MM.1S (cell line): ENCODE results near the gene GALNT15.

Source experiments
- CTCF ChIP-seq: fragments of 300-600 bp; sonication (generic); IDR thresholded peaks from 2 replicates; pipeline ENCODE4 v1.5.1; 2016; ENCODE audit warnings: antibody characterized with exemption, low read length, mixed read lengths
- EZH2 ChIP-seq: fragments of 300-600 bp; sonication (generic); optimal IDR thresholded peaks from 2 replicates; pipeline ENCODE3; 2017; ENCODE audit warnings: low read depth, mild to moderate bottlenecking, antibody characterized with exemption, low read length, mixed read lengths

- TF ChIP-seq CTCF (no peak), EZH2 (no peak)
Observed at GRCh38 chr3:16211176-16211904, 36.9 kb downstream of the GALNT15 start.
